ENCODE results near the gene ART3.

Gene ART3

DNA sequence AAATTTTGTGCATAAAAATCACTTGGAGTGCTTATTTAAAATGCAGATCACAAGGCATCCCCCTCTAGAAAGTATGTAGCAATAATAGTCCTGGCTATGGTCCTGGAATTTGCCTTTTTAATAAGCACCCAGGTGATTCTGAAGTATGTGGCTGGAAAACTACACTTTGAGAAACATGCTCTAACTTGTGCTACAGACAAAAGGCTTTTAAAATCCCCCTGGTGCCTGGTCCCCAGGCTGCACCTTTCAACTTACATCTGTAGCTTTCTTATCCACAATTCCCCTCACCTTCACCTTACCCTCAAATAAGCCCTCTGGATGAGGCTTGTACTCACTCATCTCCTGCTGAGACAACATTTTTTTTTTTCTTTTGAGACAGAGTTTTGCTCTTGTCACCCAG is 21.1 kb downstream of the ART3 start:
- H3K36me3 ChIP-seq (ENCODE audit: control insufficient read depth, insufficient read depth, low read length), result no peaks in the 10 kb centered on the region
- H3K9me3 ChIP-seq (ENCODE audit: control insufficient read depth, low read length), result no peaks in the 10 kb centered on the region
- no peaks in the 10 kb centered on the region for H3K4me1 ChIP-seq (ENCODE audit: control insufficient read depth, insufficient read depth, low read length)
- no peak overlapping the region for H3K4me3 ChIP-seq (ENCODE audit: insufficient read depth, low read depth, low read length)
- H3K27ac ChIP-seq (ENCODE audit: insufficient read depth, low read depth, low read length, poor library complexity, severe bottlenecking), result no peak overlapping the region
- H3K27me3 ChIP-seq (ENCODE audit: control insufficient read depth, insufficient read depth, low read length, poor library complexity, severe bottlenecking), result no peaks in the 10 kb centered on the region

DNA sequence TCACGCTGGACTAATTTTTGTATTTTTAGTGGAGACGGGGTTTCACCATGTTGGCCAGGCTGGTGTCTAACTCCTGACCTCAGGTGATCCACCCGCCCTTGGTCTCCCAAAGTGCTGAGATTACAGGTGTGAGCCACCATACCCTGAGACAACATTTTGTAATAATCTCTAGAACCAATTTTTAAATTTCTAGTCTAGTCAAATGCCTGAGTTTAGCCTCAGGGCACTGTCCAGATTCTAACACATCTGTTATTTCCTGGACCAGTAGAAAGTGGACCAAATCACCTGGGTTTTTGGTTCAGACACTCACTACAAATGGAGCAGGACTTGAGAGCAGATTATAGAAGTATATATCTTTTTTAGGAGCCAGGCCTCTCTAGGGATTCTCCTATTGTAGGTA is 21.6 kb downstream of the ART3 start:
- no peak overlapping the region for H3K27ac ChIP-seq (ENCODE audit: insufficient read depth, low read depth, low read length, poor library complexity, severe bottlenecking)
- WGBS, 2 experiments, result 89 to 94% methylated on average over 3 of the region's 3 CpGs
- H3K36me3 ChIP-seq (ENCODE audit: control insufficient read depth, insufficient read depth, low read length), result no peaks in the 10 kb centered on the region
- no peak overlapping the region for H3K4me3 ChIP-seq (ENCODE audit: insufficient read depth, low read depth, low read length)
- no peaks in the 10 kb centered on the region for H3K27me3 ChIP-seq (ENCODE audit: control insufficient read depth, insufficient read depth, low read length, poor library complexity, severe bottlenecking)
- H3K4me1 ChIP-seq (ENCODE audit: control insufficient read depth, insufficient read depth, low read length), result no peaks in the 10 kb centered on the region
- H3K9me3 ChIP-seq (ENCODE audit: control insufficient read depth, low read length), result no peaks in the 10 kb centered on the region

- no peaks in the 10 kb centered on the region for H3K36me3 ChIP-seq (ENCODE audit: control insufficient read depth, insufficient read depth, low read length)
- H3K9me3 ChIP-seq (ENCODE audit: control insufficient read depth, low read length), result no peaks in the 10 kb centered on the region
- no peaks in the 10 kb centered on the region for H3K27me3 ChIP-seq (ENCODE audit: control insufficient read depth, insufficient read depth, low read length, poor library complexity, severe bottlenecking)
- no peak overlapping the region for H3K4me3 ChIP-seq (ENCODE audit: insufficient read depth, low read depth, low read length)
- 92 to 95% methylated on average over 3 of the region's 3 CpGs for whole genome bisulfite sequencing, 2 experiments
- no peaks in the 10 kb centered on the region for H3K4me1 ChIP-seq (ENCODE audit: control insufficient read depth, insufficient read depth, low read length)
- H3K27ac ChIP-seq (ENCODE audit: insufficient read depth, low read depth, low read length, poor library complexity, severe bottlenecking), result no peak overlapping the region
These were observed 31.1 kb downstream of the ART3 start for GRCh38 chr4:76105652-76106051.

GRCh38 chr4:76106442-76106841 is 31.9 kb downstream of the ART3 start:
- no peak overlapping the region for H3K4me3 ChIP-seq (ENCODE audit: insufficient read depth, low read depth, low read length)
- H3K4me1 ChIP-seq (ENCODE audit: control insufficient read depth, insufficient read depth, low read length), result no peaks in the 10 kb centered on the region
- WGBS, 2 experiments, result 67 to 70% methylated on average over 3 to 4 of the region's 4 CpGs
- no peaks in the 10 kb centered on the region for H3K27me3 ChIP-seq (ENCODE audit: control insufficient read depth, insufficient read depth, low read length, poor library complexity, severe bottlenecking)
- no peak overlapping the region for H3K27ac ChIP-seq (ENCODE audit: insufficient read depth, low read depth, low read length, poor library complexity, severe bottlenecking)
- H3K36me3 ChIP-seq (ENCODE audit: control insufficient read depth, insufficient read depth, low read length), result no peaks in the 10 kb centered on the region
- no peaks in the 10 kb centered on the region for H3K9me3 ChIP-seq (ENCODE audit: control insufficient read depth, low read length)

- Histone ChIP-seq H3K9me3 (ENCODE audit: control insufficient read depth, low read length) (no peaks in the 10 kb centered on the region), H3K27me3 (ENCODE audit: control insufficient read depth, insufficient read depth, low read length, poor library complexity, severe bottlenecking) (no peaks in the 10 kb centered on the region), H3K27ac (ENCODE audit: insufficient read depth, low read depth, low read length, poor library complexity, severe bottlenecking) (no peak overlapping the region), H3K4me3 (ENCODE audit: insufficient read depth, low read depth, low read length) (no peak overlapping the region), H3K36me3 (ENCODE audit: control insufficient read depth, insufficient read depth, low read length) (peaks cover 6% of the 10 kb centered on the region), H3K4me1 (ENCODE audit: control insufficient read depth, insufficient read depth, low read length) (no peaks in the 10 kb centered on the region)
- 63 to 69% methylated on average over 4 of the region's 5 CpGs for WGBS, 2 experiments
These were observed 34.1 kb downstream of the ART3 start for GRCh38 chr4:76108467-76109181.

- H3K27ac ChIP-seq (ENCODE audit: insufficient read depth, low read depth, low read length, poor library complexity, severe bottlenecking), result no peak overlapping the region
- H3K27me3 ChIP-seq (ENCODE audit: control insufficient read depth, insufficient read depth, low read length, poor library complexity, severe bottlenecking), result no peaks in the 10 kb centered on the region
- H3K36me3 ChIP-seq (ENCODE audit: control insufficient read depth, insufficient read depth, low read length), result peaks cover 32% of the 10 kb centered on the region
- H3K4me3 ChIP-seq (ENCODE audit: insufficient read depth, low read depth, low read length), result no peak overlapping the region
- H3K9me3 ChIP-seq (ENCODE audit: control insufficient read depth, low read length), result no peaks in the 10 kb centered on the region
- no peaks in the 10 kb centered on the region for H3K4me1 ChIP-seq (ENCODE audit: control insufficient read depth, insufficient read depth, low read length)
- 100% methylated on average over 1 of the region's 1 CpG for WGBS, 2 experiments
These were observed 42.3 kb downstream of the ART3 start for GRCh38 chr4:76116821-76117220.

DNA sequence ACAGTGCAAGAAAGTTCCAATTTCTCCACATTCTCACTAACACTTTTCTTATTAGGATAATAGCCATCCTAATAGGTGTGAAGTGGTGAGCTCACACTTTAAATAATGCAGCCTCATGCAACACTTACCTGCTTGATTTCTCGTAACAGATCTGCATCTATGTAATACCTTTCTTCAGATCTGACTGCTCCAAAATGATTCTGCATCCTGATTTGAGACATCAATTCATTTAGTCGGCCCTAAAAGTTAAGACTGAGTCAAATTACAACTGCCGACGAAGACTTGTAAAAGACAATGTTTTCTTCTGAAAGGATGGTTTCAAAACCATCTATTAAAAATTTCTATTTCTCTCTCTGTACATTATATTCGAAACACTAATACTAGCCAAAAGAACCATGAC is 43.0 kb downstream of the ART3 start:
- no peak overlapping the region for H3K4me3 ChIP-seq (ENCODE audit: insufficient read depth, low read depth, low read length)
- H3K4me1 ChIP-seq (ENCODE audit: control insufficient read depth, insufficient read depth, low read length), result no peaks in the 10 kb centered on the region
- WGBS, 2 experiments, result 89 to 96% methylated on average over 4 to 5 of the region's 5 CpGs
- no peaks in the 10 kb centered on the region for H3K27me3 ChIP-seq (ENCODE audit: control insufficient read depth, insufficient read depth, low read length, poor library complexity, severe bottlenecking)
- H3K27ac ChIP-seq (ENCODE audit: insufficient read depth, low read depth, low read length, poor library complexity, severe bottlenecking), result no peak overlapping the region
- H3K36me3 ChIP-seq (ENCODE audit: control insufficient read depth, insufficient read depth, low read length), result peaks cover 32% of the 10 kb centered on the region
- H3K9me3 ChIP-seq (ENCODE audit: control insufficient read depth, low read length), result no peaks in the 10 kb centered on the region

DNA sequence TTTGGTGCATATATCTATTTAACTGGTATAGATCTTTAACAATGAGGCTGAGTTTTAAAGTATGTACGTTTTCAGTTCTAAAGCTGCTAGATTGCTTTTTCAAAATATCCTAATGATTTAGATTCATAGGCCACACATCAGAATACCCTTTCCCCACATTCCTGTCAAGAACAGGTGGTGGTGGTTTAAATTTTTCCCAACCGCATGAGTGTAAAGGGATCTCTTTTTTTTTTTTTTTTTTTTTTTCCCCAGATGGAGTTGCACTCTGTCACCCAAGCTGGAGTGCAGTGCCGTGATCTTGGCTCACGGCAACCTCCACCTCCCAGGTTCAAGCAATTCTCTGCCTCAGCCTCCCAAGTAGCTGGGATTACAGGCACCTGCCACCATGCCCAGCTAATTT is 45.7 kb downstream of the ART3 start:
- Histone ChIP-seq H3K36me3 (ENCODE audit: control insufficient read depth, insufficient read depth, low read length) (peaks cover 26% of the 10 kb centered on the region), H3K27me3 (ENCODE audit: control insufficient read depth, insufficient read depth, low read length, poor library complexity, severe bottlenecking) (no peaks in the 10 kb centered on the region), H3K27ac (ENCODE audit: insufficient read depth, low read depth, low read length, poor library complexity, severe bottlenecking) (no peak overlapping the region), H3K9me3 (ENCODE audit: control insufficient read depth, low read length) (no peaks in the 10 kb centered on the region), H3K4me1 (ENCODE audit: control insufficient read depth, insufficient read depth, low read length) (no peaks in the 10 kb centered on the region), H3K4me3 (ENCODE audit: insufficient read depth, low read depth, low read length) (no peak overlapping the region)
- 72 to 81% methylated on average over 2 to 4 of the region's 4 CpGs for WGBS, 2 experiments

DNA sequence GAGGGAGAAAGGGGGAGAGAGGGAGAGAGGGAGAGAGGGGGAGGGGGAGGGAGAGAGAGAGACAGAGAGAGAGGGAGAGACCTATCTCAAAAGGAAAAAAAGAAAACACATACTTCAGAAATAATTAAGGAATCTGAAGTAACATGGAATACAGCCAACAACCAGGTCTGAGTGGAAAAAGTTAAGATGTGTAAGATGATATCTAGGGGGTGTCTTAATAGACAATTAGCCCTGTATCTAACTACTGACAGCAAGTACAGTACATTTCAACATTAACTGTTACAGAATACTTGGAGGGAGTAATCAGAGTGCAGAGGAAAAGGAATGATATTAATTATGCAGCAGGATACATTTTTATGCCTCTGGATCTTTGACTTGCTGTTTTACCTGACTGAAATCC is 51.3 kb downstream of the ART3 start:
- Histone ChIP-seq H3K4me3 (ENCODE audit: insufficient read depth, low read depth, low read length) (no peak overlapping the region), H3K27ac (ENCODE audit: insufficient read depth, low read depth, low read length, poor library complexity, severe bottlenecking) (no peak overlapping the region), H3K9me3 (ENCODE audit: control insufficient read depth, low read length) (no peaks in the 10 kb centered on the region), H3K4me1 (ENCODE audit: control insufficient read depth, insufficient read depth, low read length) (no peaks in the 10 kb centered on the region), H3K27me3 (ENCODE audit: control insufficient read depth, insufficient read depth, low read length, poor library complexity, severe bottlenecking) (no peaks in the 10 kb centered on the region), H3K36me3 (ENCODE audit: control insufficient read depth, insufficient read depth, low read length) (peaks cover 9% of the 10 kb centered on the region)

- H3K27me3 ChIP-seq (ENCODE audit: control insufficient read depth, insufficient read depth, low read length, poor library complexity, severe bottlenecking), result no peaks in the 10 kb centered on the region
- H3K4me3 ChIP-seq (ENCODE audit: insufficient read depth, low read depth, low read length), result no peak overlapping the region
- H3K27ac ChIP-seq (ENCODE audit: insufficient read depth, low read depth, low read length, poor library complexity, severe bottlenecking), result no peak overlapping the region
- H3K9me3 ChIP-seq (ENCODE audit: control insufficient read depth, low read length), result no peaks in the 10 kb centered on the region
- peaks cover 9% of the 10 kb centered on the region for H3K36me3 ChIP-seq (ENCODE audit: control insufficient read depth, insufficient read depth, low read length)
- no peaks in the 10 kb centered on the region for H3K4me1 ChIP-seq (ENCODE audit: control insufficient read depth, insufficient read depth, low read length)
- 97 to 100% methylated on average over 3 of the region's 3 CpGs for WGBS, 2 experiments
These were observed 53.2 kb downstream of the ART3 start for GRCh38 chr4:76127754-76128153.

GRCh38 chr4:76141241-76141640 is 66.7 kb downstream of the ART3 start:
- H3K36me3 ChIP-seq (ENCODE audit: control insufficient read depth, insufficient read depth, low read length), result peaks cover 17% of the 10 kb centered on the region
- WGBS, 2 experiments, result 91 to 94% methylated on average over 3 of the region's 3 CpGs

More at GRCh38 chr4:76141241-76141640, 66.7 kb downstream of the ART3 start:
- Histone ChIP-seq H3K9me3 (ENCODE audit: control insufficient read depth, low read length) (no peaks in the 10 kb centered on the region), H3K27ac (ENCODE audit: insufficient read depth, low read depth, low read length, poor library complexity, severe bottlenecking) (no peak overlapping the region), H3K27me3 (ENCODE audit: control insufficient read depth, insufficient read depth, low read length, poor library complexity, severe bottlenecking) (no peaks in the 10 kb centered on the region), H3K4me1 (ENCODE audit: control insufficient read depth, insufficient read depth, low read length) (peaks cover 4% of the 10 kb centered on the region), H3K4me3 (ENCODE audit: insufficient read depth, low read depth, low read length) (no peak overlapping the region)

Data from ectodermal cell (in vitro differentiated cells).